IPS DF 6.9 (cell line): ENCODE data around the gene CHMP1A.

ENCODE experiments used
- DNase-seq: peaks from one replicate; pipeline ENCODE4 v3.0.0-alpha.2; 2013; ENCODE audit warnings: low read depth, low spot score
- H3K27ac ChIP-seq: one replicate; pipeline ENCODE4 v1.5.1; 2013; ENCODE audit warnings: low read length, control low read depth
- H3K27me3 ChIP-seq: 2 replicates; pipeline ENCODE4 v1.6.1; 2013; ENCODE audit warnings: mild to moderate bottlenecking, low read length; ENCODE audit not compliant: control insufficient read depth, insufficient read depth
- H3K36me3 ChIP-seq: 2 replicates; pipeline ENCODE4 v1.6.1; 2013; ENCODE audit warnings: low read length; ENCODE audit not compliant: control insufficient read depth, insufficient read depth
- H3K4me1 ChIP-seq: 2 replicates; pipeline ENCODE4 v1.6.1; 2013; ENCODE audit warnings: low read length; ENCODE audit not compliant: control insufficient read depth, insufficient read depth
- H3K4me3 ChIP-seq: 2 replicates; pipeline ENCODE4 v1.5.1; 2013; ENCODE audit warnings: mild to moderate bottlenecking, low read length
- H3K9me3 ChIP-seq: 2 replicates; pipeline ENCODE4 v1.6.1; 2013; ENCODE audit warnings: low read length, inconsistent platforms; ENCODE audit not compliant: control insufficient read depth, insufficient read depth
- WGBS: extraction: QIAGEN DNeasy Blood & Tissue Kit; methylation state at CpG from one replicate; pipeline ENCODE4 v1.1.7; 2013; ENCODE audit warnings: mixed read lengths, missing lambda C conversion rate; ENCODE audit not compliant: insufficient read length, insufficient coverage; 5-methylcytosine and 5-hydroxymethylcytosine counted together

The CHMP1A gene

DNA sequence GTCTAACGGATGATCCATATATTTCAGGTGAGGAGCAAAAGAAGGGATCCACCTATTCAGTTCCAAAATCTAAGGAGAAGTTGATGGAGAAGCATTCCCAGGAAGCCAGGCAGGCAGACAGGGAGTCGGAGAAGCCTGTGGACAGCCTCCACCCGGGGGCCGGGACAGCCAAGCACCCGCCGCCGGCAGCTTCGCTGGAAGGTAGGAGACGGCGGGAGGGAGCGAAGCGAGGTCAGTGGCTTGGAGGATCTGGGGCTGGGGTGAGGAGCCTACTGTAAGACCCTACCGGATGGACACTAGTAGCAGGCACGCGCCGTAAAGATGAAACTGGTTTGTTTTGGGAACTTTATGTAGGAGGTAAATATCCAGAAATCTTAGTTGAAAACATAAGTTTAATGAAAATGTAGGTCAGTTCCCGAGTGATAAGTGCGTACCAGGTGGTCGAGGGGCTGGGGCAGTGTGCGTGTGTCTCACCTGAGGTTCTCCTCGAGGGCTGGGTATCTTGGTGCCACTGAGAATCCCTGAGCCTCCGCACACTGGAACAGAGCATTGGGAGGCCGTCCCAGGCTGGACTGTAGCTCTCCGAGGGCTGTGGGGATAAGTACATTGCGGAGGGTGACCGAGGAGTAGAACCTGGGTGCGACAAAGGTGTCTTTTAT lies 842 bp upstream of the CHMP1A start:
- DNase-seq = no peak
- WGBS = no CpG with 5 or more reads among the region's 27 CpGs
- Histone ChIP-seq H3K27me3 (no peaks in the 10 kb centered on the region), H3K4me1 (peaks cover 4% of the 10 kb centered on the region; the same call in 1 of the 2 replicates), H3K36me3 (no peaks in the 10 kb centered on the region), H3K4me3 (peak overlapping the region; percentile 96), H3K9me3 (no peaks in the 10 kb centered on the region), H3K27ac (no peak overlapping the region)

DNA sequence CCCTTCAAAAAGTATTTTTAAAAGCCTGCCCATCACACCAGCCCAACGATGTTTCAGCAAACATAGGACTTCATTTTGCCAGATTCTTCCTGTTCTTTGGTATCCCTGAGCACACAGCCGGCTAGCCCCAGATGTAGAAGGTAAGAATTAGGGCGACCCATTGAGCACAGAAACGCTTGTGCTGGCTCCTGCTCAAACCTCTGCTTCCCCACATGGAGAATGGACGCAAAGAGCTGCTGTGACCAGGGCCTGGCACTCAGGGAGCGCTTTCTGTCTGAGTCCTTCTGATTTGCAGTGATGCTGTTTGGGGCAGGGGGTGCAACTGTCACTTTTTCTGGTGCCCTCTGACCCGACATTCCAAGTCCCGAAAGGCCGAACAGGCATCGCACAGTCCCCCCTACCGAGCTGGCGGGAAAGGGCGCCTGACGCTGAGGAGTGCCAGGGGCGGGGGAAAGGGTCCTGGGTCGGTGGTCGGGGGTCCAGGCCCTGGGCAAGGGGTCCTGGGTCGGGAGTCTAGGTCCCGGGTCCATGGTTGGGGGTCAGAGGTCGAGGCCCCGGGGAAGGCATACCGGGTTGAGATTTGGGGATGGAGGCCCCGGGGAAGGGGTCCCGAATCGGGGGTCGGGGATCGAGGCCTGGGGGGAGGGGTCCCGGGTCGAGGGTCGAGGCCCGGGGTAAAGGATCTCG lies 930 bp downstream of the CHMP1A start:
- H3K27ac ChIP-seq = no peak overlapping the region
- no CpG with 5 or more reads among the region's 32 CpGs for WGBS

DNA sequence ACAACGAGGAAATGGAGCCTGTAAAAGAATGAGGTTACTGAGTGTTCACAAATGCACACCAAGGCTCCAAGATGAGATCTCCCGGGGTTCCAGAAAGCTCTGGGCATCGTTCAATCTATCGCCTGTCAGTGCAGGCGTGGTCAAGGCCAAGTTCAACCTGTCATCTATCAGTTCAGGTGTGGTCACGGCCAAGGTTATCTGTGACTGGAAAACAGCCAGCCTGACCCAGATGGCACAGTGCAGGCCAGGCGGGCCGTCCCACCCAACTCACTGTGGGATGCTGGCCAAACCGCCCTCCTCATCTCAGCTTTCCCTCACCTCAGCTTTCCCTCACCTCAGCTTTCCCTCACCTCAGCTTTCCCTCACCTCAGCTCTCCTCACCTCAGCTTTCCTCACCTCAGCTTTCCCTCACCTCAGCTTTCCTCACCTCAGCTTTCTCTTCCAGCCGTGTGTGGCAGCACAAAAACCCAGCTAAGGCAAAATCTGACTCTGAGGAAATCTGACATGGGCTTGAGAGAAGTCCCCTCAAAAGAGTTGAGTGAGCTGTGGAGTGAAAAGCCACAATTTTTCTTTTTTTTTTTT lies 2.4 kb downstream of the CHMP1A start:
- Histone ChIP-seq H3K27me3 (no peaks in the 10 kb centered on the region), H3K4me3 (no peak overlapping the region), H3K9me3 (no peaks in the 10 kb centered on the region), H3K27ac (no peak overlapping the region), H3K4me1 (peaks cover 4% of the 10 kb centered on the region; the same call in 1 of the 2 replicates), H3K36me3 (peaks cover 10% of the 10 kb centered on the region; the same call in 1 of the 2 replicates)
- DNase-seq = no peak
- WGBS = no CpG with 5 or more reads among the region's 10 CpGs

More for the DNA sequence above, 930 bp downstream of the CHMP1A start:
- H3K27me3 ChIP-seq = no peaks in the 10 kb centered on the region
- 0 out of 2 replicates have a peak, but pooled peaks cover 5% of the 10 kb centered on the region for H3K36me3 ChIP-seq
- peaks cover 4% of the 10 kb centered on the region; the same call in 1 of the 2 replicates for H3K4me1 ChIP-seq
- no peaks in the 10 kb centered on the region for H3K9me3 ChIP-seq
- no peak for DNase-seq
- H3K4me3 ChIP-seq = peak overlapping the region; percentile 96; the same call in 1 of the 2 replicates

DNA sequence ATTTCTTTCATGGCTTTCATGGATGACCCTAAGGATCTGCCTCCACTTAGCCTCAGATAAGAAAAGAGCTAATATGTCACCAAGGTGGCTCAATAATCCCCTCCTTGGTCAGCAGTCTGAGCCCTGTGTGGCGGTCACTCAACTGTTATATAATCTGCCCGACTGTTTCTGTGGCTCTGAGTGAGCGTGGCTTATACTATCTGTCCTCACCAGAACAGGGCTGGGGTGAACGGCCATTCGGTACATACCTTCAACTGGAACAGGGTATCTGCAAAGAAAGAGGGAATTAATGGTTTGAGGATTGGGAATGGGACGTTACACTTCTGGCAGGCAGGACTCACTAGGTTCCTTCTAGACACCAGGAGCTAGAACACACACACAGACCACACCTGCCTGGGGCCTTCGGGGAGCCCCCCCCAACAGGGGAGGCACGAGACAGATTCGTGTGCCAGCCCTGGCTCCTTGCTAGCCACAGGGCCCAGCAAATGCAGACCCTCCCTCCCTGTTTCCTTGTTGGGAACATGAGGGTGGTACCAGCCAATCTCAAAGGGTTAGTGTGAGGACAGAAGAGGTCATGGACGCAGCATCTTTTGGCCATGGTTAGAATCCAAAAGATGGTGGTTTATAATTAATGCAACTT lies 3.7 kb downstream of the CHMP1A start:
- WGBS = no CpG with 5 or more reads among the region's 10 CpGs
- Histone ChIP-seq H3K4me1 (peaks cover 4% of the 10 kb centered on the region; the same call in 1 of the 2 replicates), H3K36me3 (peaks cover 12% of the 10 kb centered on the region; the same call in 1 of the 2 replicates), H3K27ac (no peak overlapping the region), H3K9me3 (no peaks in the 10 kb centered on the region), H3K27me3 (no peaks in the 10 kb centered on the region), H3K4me3 (no peak overlapping the region)
- DNase-seq = no peak

DNA sequence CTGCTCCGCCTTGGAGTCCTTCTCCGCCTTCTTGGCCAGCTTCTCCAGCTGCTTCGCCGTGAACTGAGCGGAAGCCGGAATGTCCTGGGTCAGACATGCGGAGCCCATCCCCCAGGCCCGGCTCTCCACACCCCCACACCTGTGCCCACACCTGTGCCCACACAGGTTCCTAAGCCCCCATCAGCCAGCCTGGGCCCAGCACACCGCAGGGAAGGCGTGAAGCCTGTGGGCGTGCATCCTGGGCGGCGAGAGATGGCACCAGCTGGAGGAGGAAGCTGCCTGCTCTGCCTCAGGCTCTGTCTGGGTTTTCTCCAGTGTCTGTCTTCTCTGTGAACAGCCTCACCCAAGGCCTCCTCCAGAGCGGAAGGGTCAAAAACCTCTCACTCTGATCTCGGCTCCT lies 5.9 kb downstream of the CHMP1A start:
- H3K4me3 ChIP-seq = no peak overlapping the region
- no CpG with 5 or more reads among the region's 15 CpGs for WGBS
- no peak overlapping the region for H3K27ac ChIP-seq
- H3K4me1 ChIP-seq = 0 out of 2 replicates have a peak, but pooled peaks cover 1% of the 10 kb centered on the region
- peaks cover 19% of the 10 kb centered on the region for H3K36me3 ChIP-seq
- DNase-seq = no peak
- no peaks in the 10 kb centered on the region for H3K27me3 ChIP-seq
- no peaks in the 10 kb centered on the region for H3K9me3 ChIP-seq

DNA sequence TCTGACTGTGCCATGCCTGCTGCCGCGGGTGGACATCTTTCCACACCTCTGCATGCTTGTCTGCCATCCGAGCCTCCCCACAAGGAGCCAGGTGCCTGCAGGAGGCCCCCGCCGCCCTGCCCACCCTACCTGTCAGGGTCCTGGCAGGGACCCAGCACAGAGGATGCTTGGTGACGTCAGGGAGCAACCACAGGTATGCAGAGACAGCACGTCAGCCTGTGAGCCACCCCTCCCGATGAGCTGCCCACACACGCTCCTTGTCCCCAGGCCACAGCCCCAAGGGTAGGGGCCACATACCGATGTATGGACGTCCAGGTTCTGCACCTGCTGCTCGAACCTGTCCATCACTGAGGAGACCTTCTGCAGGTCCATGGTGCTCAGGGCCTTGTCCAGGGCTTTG lies 10.6 kb downstream of the CHMP1A start:
- no peaks in the 10 kb centered on the region for H3K4me1 ChIP-seq
- DNase-seq = no peak
- no CpG with 5 or more reads among the region's 12 CpGs for WGBS
- no peaks in the 10 kb centered on the region for H3K9me3 ChIP-seq
- H3K27me3 ChIP-seq = no peaks in the 10 kb centered on the region
- H3K36me3 ChIP-seq = peaks cover 33% of the 10 kb centered on the region
- H3K4me3 ChIP-seq = no peak overlapping the region
- H3K27ac ChIP-seq = no peak overlapping the region

DNA sequence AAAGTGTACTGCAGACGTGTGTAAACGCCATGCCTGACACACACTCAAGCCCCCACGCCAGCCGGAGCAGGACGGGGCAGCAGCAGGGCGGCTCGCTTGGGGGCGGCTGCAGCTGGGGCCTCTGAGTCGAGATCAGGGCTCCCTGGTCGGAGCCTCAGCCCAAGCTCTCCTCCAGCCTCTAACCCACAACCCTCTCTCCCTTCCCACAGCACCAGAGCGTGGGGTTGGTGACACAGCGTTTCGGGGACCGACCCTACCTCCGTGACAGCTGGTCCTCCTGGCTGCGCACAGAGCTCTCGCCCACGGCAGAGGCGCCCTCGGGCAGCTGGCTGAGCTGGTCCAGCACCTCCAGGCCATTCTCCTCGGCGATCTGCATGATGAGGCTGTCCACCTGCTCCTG lies 11.2 kb downstream of the CHMP1A start:
- no peak for DNase-seq
- no CpG with 5 or more reads among the region's 22 CpGs for WGBS
- peak overlapping the region; percentile 8; the same call in 1 of the 2 replicates for H3K4me3 ChIP-seq
- no peaks in the 10 kb centered on the region for H3K9me3 ChIP-seq
- no peaks in the 10 kb centered on the region for H3K4me1 ChIP-seq
- H3K27ac ChIP-seq = no peak overlapping the region
- no peaks in the 10 kb centered on the region for H3K27me3 ChIP-seq
- peaks cover 29% of the 10 kb centered on the region for H3K36me3 ChIP-seq

DNA sequence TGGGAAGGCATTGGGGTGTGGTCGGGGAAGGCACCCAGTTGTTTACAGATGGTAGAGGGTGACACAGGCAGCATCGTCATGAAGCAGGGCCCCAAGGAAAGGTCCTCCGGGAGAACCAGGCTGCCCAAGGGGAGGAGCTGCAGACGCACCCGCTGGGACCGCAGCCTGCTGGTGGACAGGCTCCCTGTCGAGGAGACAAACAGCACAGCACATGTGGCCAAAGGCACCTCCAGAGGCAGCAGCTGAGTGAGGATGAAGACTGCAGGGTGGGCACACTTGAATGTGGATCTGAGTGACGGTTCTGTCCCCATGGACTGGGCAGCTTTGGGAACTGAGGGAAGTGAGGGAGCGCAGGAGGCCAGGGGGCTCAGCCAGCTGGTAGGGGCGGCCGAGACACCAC lies 12.4 kb downstream of the CHMP1A start:
- DNase-seq = no peak
- Histone ChIP-seq H3K4me1 (no peaks in the 10 kb centered on the region), H3K36me3 (peaks cover 26% of the 10 kb centered on the region), H3K27ac (no peak overlapping the region), H3K9me3 (no peaks in the 10 kb centered on the region), H3K27me3 (no peaks in the 10 kb centered on the region), H3K4me3 (no peak overlapping the region; the same call in 1 of the 2 replicates)
- no CpG with 5 or more reads among the region's 11 CpGs for WGBS

DNA sequence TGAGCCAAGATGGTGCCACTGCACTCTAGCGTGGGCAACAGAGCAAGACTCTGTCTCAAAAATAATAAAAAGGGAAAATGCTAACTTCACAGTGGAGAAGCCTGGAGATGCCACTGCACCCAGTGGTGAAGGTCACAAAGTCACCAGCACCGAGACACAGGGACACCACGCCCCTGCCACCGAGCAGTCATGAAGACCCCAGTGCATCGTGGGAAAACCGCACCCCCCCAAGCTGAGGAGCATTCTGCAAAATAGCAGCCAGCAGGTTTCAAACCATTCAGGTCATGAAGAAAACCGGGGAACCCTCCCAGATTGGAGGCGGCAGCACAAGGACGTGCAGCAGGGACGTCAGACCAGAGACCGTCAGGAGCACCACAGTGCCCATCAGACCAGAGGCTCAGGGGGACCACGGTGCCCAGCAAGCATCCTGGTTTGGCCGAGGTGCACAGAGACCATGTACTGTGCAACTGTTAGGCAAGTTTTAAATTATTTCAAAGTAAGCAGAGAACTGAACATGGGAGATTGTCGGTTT lies 13.7 kb downstream of the CHMP1A start:
- no peaks in the 10 kb centered on the region for H3K4me1 ChIP-seq
- DNase-seq = no peak
- no peaks in the 10 kb centered on the region for H3K9me3 ChIP-seq
- H3K27me3 ChIP-seq = no peaks in the 10 kb centered on the region
- H3K36me3 ChIP-seq = peaks cover 24% of the 10 kb centered on the region
- H3K4me3 ChIP-seq = no peak overlapping the region
- H3K27ac ChIP-seq = no peak overlapping the region
- no CpG with 5 or more reads among the region's 14 CpGs for WGBS

DNA sequence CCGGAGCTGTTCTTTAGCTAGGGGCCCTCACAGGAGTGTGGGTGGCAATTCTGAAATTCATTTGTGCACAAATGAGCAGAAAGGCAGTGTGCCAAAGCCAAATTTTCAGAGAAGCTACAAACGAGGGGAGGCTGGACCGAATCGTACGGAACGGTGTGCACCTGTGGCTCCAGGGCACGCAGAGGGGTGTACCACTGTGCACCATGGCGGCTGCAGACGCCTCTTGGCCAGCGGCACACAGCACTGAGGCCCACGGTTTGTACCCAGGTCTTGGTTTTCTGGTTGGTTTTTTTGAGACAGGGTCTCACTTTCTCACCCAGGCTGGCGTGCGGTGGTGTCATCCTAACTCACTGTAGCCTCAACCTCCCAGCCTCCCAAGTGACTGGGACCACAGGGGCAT lies 14.9 kb downstream of the CHMP1A start:
- no CpG with 5 or more reads among the region's 13 CpGs for WGBS
- no peak for DNase-seq

More for the DNA sequence above, 14.9 kb downstream of the CHMP1A start:
- no peak overlapping the region for H3K27ac ChIP-seq
- no peak overlapping the region for H3K4me3 ChIP-seq
- no peaks in the 10 kb centered on the region for H3K27me3 ChIP-seq
- peaks cover 24% of the 10 kb centered on the region for H3K36me3 ChIP-seq
- no peaks in the 10 kb centered on the region for H3K4me1 ChIP-seq
- no peaks in the 10 kb centered on the region for H3K9me3 ChIP-seq
